K562 (cell line): ENCODE results near the gene HNRNPLL. TPM values are rescaled to one million over a fixed set of nuclear protein-coding genes. Genes with fewer than 3 reads are reported as not detected.

Source experiments
- ADNP ChIP-seq: fragments of 200-800 bp; sonication (Bioruptor generic); IDR thresholded peaks from 2 replicates; pipeline ENCODE4 v1.6.1; 2016; ENCODE audit warnings: missing genetic modification characterization, missing compliant biosample characterization
- ARID2 ChIP-seq: fragments of 450-650 bp; IDR thresholded peaks from 2 replicates; pipeline ENCODE4 v1.6.1; 2017; ENCODE audit warnings: antibody characterized with exemption, mild to moderate bottlenecking
- BHLHE40 ChIP-seq: IDR thresholded peaks from 2 replicates; pipeline ENCODE4 v1.6.1; 2011; ENCODE audit warnings: low read length, improper control_type of control experiment
- DEAF1 ChIP-seq: fragments of 450-650 bp; formaldehyde crosslinking; IDR thresholded peaks from 2 replicates; pipeline ENCODE4 v1.4.0; 2020; ENCODE audit warnings: mild to moderate bottlenecking, moderate library complexity
- FOXJ2 ChIP-seq: fragments of 200-800 bp; sonication (Bioruptor generic); IDR thresholded peaks from 2 replicates; pipeline ENCODE4 v1.6.1; 2016; ENCODE audit warnings: missing genetic modification characterization, missing compliant biosample characterization
- HNRNPH1 ChIP-seq: fragments of 200-400 bp; formaldehyde crosslinking; optimal IDR thresholded peaks from 2 replicates; pipeline ENCODE3; 2017; ENCODE audit warnings: low read depth, mild to moderate bottlenecking, low read length, moderate library complexity
- ILK ChIP-seq: fragments of 450-650 bp; IDR thresholded peaks from 2 replicates; pipeline ENCODE4 v1.6.1; 2016; ENCODE audit warnings: missing genetic modification characterization, low read depth, mild to moderate bottlenecking, missing compliant biosample characterization, moderate library complexity, borderline replicate concordance
- MAFG ChIP-seq: fragments of 450-650 bp; conservative IDR thresholded peaks from 2 replicates; pipeline ENCODE4 v1.6.1; 2016; ENCODE audit warnings: missing genetic modification characterization, missing compliant biosample characterization
- MYBL2 ChIP-seq, 2 experiments: fragments of 450-650 bp in 1 of 2; sonication (generic) in 1 of 2; formaldehyde crosslinking in 1 of 2; IDR thresholded peaks; 2 replicates each; pipeline versions ENCODE4 v1.6.1 to v1.8.1; 2017 to 2022; ENCODE audit warnings: borderline replicate concordance in 1 of 2, inconsistent platforms in 1 of 2, low read depth in 1 of 2, mild to moderate bottlenecking in 1 of 2, missing genetic modification reagents in 1 of 2, moderate library complexity in 1 of 2
- NUFIP1 ChIP-seq: fragments of 450-650 bp; IDR thresholded peaks from 2 replicates; pipeline ENCODE4 v1.6.1; 2018; ENCODE audit not compliant: partially characterized antibody
- PHB2 ChIP-seq: fragments of 450-650 bp; IDR thresholded peaks from 2 replicates; pipeline ENCODE4 v1.6.1; 2017; ENCODE audit warnings: low read depth
- RREB1 ChIP-seq: fragments of 250-450 bp; sonication (Bioruptor Pico); IDR thresholded peaks from 2 replicates; pipeline ENCODE4 v1.4.0; 2020
- SMAD3 ChIP-seq: fragments of 450-650 bp; formaldehyde crosslinking; conservative IDR thresholded peaks from 2 replicates; pipeline ENCODE4 v1.4.0; 2020; ENCODE audit warnings: mild to moderate bottlenecking
- TFE3 ChIP-seq: fragments of 450-650 bp; formaldehyde crosslinking; IDR thresholded peaks from 2 replicates; pipeline ENCODE4 v1.4.0; 2020; ENCODE audit warnings: mild to moderate bottlenecking, mixed read lengths
- ZFP91 ChIP-seq: sonication (generic); formaldehyde crosslinking; IDR thresholded peaks from 2 replicates; pipeline ENCODE4 v1.8.0; 2022; ENCODE audit warnings: mild to moderate bottlenecking, missing genetic modification reagents
- ZNF785 ChIP-seq: fragments of 250-450 bp; sonication (Bioruptor Pico); IDR thresholded peaks from 2 replicates; pipeline ENCODE4 v1.4.0; 2020; ENCODE audit warnings: mild to moderate bottlenecking
- polyA plus RNA-seq, 8 experiments: library from polyadenylated mRNA; depleted of rRNA in 4 of 8; stranded (reverse) in 5 of 8; unstranded in 3 of 8; fragments of >200 nt; fragmentation: Nextera tagmentation in 2 of 8; fragmentation: Illumina TruSeq in 1 of 8; extraction: Ambion mirVana in 2 of 8; extraction: Trizol in 1 of 8; gene quantifications; 2 replicates each; pipeline versions ENCODE4 v1.2.1 to v1.2.3, GENCODE V29; 2011 to 2014; ENCODE audit warnings: inconsistent platforms in 1 of 8, missing spikeins in 1 of 8
- total RNA-seq, 7 experiments: library from RNA; depleted of rRNA in 6 of 7; stranded (reverse); fragments of >200 nt in 6 of 7; fragmentation: Illumina TruSeq in 2 of 7; extraction: Trizol in 2 of 7; gene quantifications; 2 replicates each; pipeline versions ENCODE4 v1.2.1 to v1.2.3, GENCODE V29; 2011 to 2021; ENCODE audit warnings: low replicate concordance in 1 of 7

Gene HNRNPLL
- total and polyA plus RNA-seq, 9 of the 15 experiments (the other 6 are each of a cell fraction or from before 2014, with no cell fraction given) = 19.8 to 135 (median 57.8) TPM

GRCh38 chr2:38603402-38604290, 918 bp upstream of the HNRNPLL start (continued):
- TF ChIP-seq NUFIP1 (no peak), BHLHE40 (no peak), ARID2 (peak; percentile 56; the same call in 1 of the 2 replicates), ZNF785 (CRISPR knock-in tag) (no peak), MYBL2 (IDR thresholded peaks at IDR 0.05; ENCODE audit: low read depth) (peak; percentile 41; the same call in 1 of the 2 replicates), MYBL2 (CRISPR knock-in tag; IDR thresholded peaks at IDR 0.05; ENCODE audit: borderline replicate concordance) (no peak), PHB2 (no peak), ZFP91 (CRISPR knock-in tag) (no peak), HNRNPH1 (no peak), MAFG (no peak), TFE3 (CRISPR knock-in tag) (no peak), FOXJ2 (tag) (peak; percentile 37; the same call in 1 of the 2 replicates), ADNP (tag) (peak; percentile 75; the same call in 1 of the 2 replicates), DEAF1 (CRISPR knock-in tag) (peak; percentile 79), SMAD3 (CRISPR knock-in tag) (no peak), ILK (no peak), RREB1 (CRISPR knock-in tag) (no peak)
